Measurements from ENCODE around the gene EEF1AKMT3. TPM values are rescaled to one million over a fixed set of nuclear protein-coding genes. Genes with fewer than 3 reads are reported as not detected.

Gene EEF1AKMT3
- total and polyA plus RNA-seq, 2 experiments from 2014 or later = 1.3 to 5.3 TPM

GRCh38 chr12:57764662-57765002, 7.8 kb upstream of the EEF1AKMT3 start:
- peak overlapping the region; percentile 97 for H3K4me2 ChIP-seq
- Mint-ChIP-seq H3K4me1 (peaks cover 36% of the 10 kb centered on the region), H3K4me3 (peak overlapping the region; percentile 68), H3K36me3 (ENCODE audit: low read depth) (peaks cover 18% of the 10 kb centered on the region), H3K9me3 (no peaks in the 10 kb centered on the region), H3K27ac (no peak overlapping the region), H3K27me3 (ENCODE audit: insufficient read depth, low read depth, poor library complexity) (peaks cover 53% of the 10 kb centered on the region)
- peak overlapping the region; percentile 95 for H2AFZ ChIP-seq
- no peaks in the 10 kb centered on the region for H3K79me2 ChIP-seq (replicated peaks; ENCODE audit: insufficient read depth)
- DNase-seq (ENCODE audit: low spot score) (peak; percentile 60), ATAC-seq (peak; percentile 9)
- TF ChIP-seq REST (IDR thresholded peaks at IDR 0.05; ENCODE audit: unreplicated experiment) (no peak), JUNB (IDR thresholded peaks at IDR 0.05; ENCODE audit: unreplicated experiment) (no peak), POLR2AphosphoS5 (IDR thresholded peaks at IDR 0.05; ENCODE audit: low read depth) (peak; percentile 63)
- H3K4me1 ChIP-seq (ENCODE audit: insufficient read depth) = peaks cover 21% of the 10 kb centered on the region; the same call in 1 of the 2 replicates
- H4K20me1 ChIP-seq (replicated peaks; ENCODE audit: insufficient read depth) = 0 out of 2 replicates have a peak, but pooled peaks cover under 1% of the 10 kb centered on the region
- H3K9me2 ChIP-seq (ENCODE audit: insufficient read depth) = no peaks in the 10 kb centered on the region
- no peaks in the 10 kb centered on the region; the same call in 1 of the 2 replicates for H3K36me3 ChIP-seq (ENCODE audit: insufficient read depth)
- no peak overlapping the region for H3K27ac ChIP-seq (ENCODE audit: low read depth)
- peak overlapping the region; percentile 83 for H3K4me3 ChIP-seq
- H3K27me3 ChIP-seq (ENCODE audit: insufficient read depth) = peaks cover 81% of the 10 kb centered on the region
- peaks cover 11% of the 10 kb centered on the region for H3F3A ChIP-seq (replicated peaks; ENCODE audit: low read depth)

GRCh38 chr12:57765003-57765697, 7.3 kb upstream of the EEF1AKMT3 start:
- ATAC-seq (peak; percentile 72), DNase-seq (ENCODE audit: low spot score) (peak; percentile 86)
- peak overlapping the region; percentile 68 for H3K4me3 Mint-ChIP-seq
- no peak overlapping the region for H3K27ac Mint-ChIP-seq
- Histone ChIP-seq H3K4me1 (ENCODE audit: insufficient read depth) (peaks cover 21% of the 10 kb centered on the region; the same call in 1 of the 2 replicates), H3K4me2 (peak overlapping the region; percentile 97), H2AFZ (peak overlapping the region; percentile 95), H3K27me3 (ENCODE audit: insufficient read depth) (peaks cover 77% of the 10 kb centered on the region), H3F3A (replicated peaks; ENCODE audit: low read depth) (peaks cover 11% of the 10 kb centered on the region), H4K20me1 (replicated peaks; ENCODE audit: insufficient read depth) (0 out of 2 replicates have a peak, but pooled peaks cover 6% of the 10 kb centered on the region), H3K27ac (ENCODE audit: low read depth) (no peak overlapping the region), H3K9me2 (ENCODE audit: insufficient read depth) (no peaks in the 10 kb centered on the region), H3K36me3 (ENCODE audit: insufficient read depth) (no peaks in the 10 kb centered on the region; the same call in 1 of the 2 replicates), H3K79me2 (replicated peaks; ENCODE audit: insufficient read depth) (no peaks in the 10 kb centered on the region), H3K4me3 (peak overlapping the region; percentile 83)
- peaks cover 52% of the 10 kb centered on the region for H3K27me3 Mint-ChIP-seq (ENCODE audit: insufficient read depth, low read depth, poor library complexity)
- peaks cover 23% of the 10 kb centered on the region for H3K36me3 Mint-ChIP-seq (ENCODE audit: low read depth)
- no peaks in the 10 kb centered on the region for H3K9me3 Mint-ChIP-seq
- peaks cover 36% of the 10 kb centered on the region for H3K4me1 Mint-ChIP-seq
- TF ChIP-seq NANOG (IDR thresholded peaks at IDR 0.05; ENCODE audit: borderline replicate concordance) = no peak
- no peak for TF ChIP-seq EZH2phosphoT487 (IDR thresholded peaks at IDR 0.05; ENCODE audit: unreplicated experiment)
- peak; percentile 38 to 70 for TF ChIP-seq CTCF (conservative IDR thresholded peaks at IDR 0.05; ENCODE audit: low read depth in 2 of 2)
- no peak for TF ChIP-seq REST (IDR thresholded peaks at IDR 0.05; ENCODE audit: unreplicated experiment)
- TF ChIP-seq POLR2AphosphoS5 (IDR thresholded peaks at IDR 0.05; ENCODE audit: low read depth) = no peak
